Measurements from ENCODE around the gene SYNE2.

GRCh38 chr14:64215274-64215673 is 362.5 kb downstream of the SYNE2 start:
- TF ChIP-seq, protein P1, sequence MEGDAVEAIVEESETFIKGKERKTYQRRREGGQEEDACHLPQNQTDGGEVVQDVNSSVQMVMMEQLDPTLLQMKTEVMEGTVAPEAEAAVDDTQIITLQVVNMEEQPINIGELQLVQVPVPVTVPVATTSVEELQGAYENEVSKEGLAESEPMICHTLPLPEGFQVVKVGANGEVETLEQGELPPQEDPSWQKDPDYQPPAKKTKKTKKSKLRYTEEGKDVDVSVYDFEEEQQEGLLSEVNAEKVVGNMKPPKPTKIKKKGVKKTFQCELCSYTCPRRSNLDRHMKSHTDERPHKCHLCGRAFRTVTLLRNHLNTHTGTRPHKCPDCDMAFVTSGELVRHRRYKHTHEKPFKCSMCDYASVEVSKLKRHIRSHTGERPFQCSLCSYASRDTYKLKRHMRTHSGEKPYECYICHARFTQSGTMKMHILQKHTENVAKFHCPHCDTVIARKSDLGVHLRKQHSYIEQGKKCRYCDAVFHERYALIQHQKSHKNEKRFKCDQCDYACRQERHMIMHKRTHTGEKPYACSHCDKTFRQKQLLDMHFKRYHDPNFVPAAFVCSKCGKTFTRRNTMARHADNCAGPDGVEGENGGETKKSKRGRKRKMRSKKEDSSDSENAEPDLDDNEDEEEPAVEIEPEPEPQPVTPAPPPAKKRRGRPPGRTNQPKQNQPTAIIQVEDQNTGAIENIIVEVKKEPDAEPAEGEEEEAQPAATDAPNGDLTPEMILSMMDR (conservative IDR thresholded peaks at IDR 0.05; ENCODE audit: low read length): no peak
- no peak for TF ChIP-seq EZH2phosphoT487 (IDR thresholded peaks at IDR 0.05; ENCODE audit: borderline replicate concordance, low read depth, low read length)
